Stomach (tissue), 9 donors: ENCODE measurements around the gene TENT4B. TPM values are rescaled to one million over a fixed set of nuclear protein-coding genes. Genes with fewer than 3 reads are reported as not detected.
A peak's percentile ranks its signal among the peaks of the same experiment; 100 is the strongest.
"Not testable (repeated sequence)": the region's sequence is repeated elsewhere in the genome, so short reads cannot be mapped to it uniquely, and the experiment has no call there.

Source experiments
- DNase-seq, 2 donors: peaks; one replicate each; pipeline versions ENCODE4 v3.0.0 to v3.0.0-alpha.2; 2013 to 2019
- H3K27ac ChIP-seq, 5 donors: fragments of 200-600 bp in 4 of 5; sonication (generic) in 4 of 5; one replicate each; pipeline ENCODE4 v1.5.1; 2013 to 2019; ENCODE audit warnings: mild to moderate bottlenecking in 1 of 5, moderate library complexity in 1 of 5
- H3K27me3 ChIP-seq, 3 donors: fragments of 200-600 bp; sonication (generic); one replicate each; pipeline ENCODE4 v1.5.1; 2017 to 2019; ENCODE audit warnings: mixed run types in 1 of 3
- H3K36me3 ChIP-seq, 4 donors: fragments of 200-600 bp; sonication (generic); 1 replicate in 3 of 4; 2 replicates in 1 of 4; pipeline ENCODE4 v1.5.1; 2016 to 2019
- H3K4me1 ChIP-seq, 4 donors: fragments of 200-600 bp; sonication (generic); one replicate each; pipeline ENCODE4 v1.5.1; 2016 to 2019
- H3K4me3 ChIP-seq, 4 donors: fragments of 200-600 bp; sonication (generic) in 3 of 4; one replicate each; pipeline ENCODE4 v1.5.1; 2016 to 2019; ENCODE audit warnings: mild to moderate bottlenecking in 1 of 4
- H3K9me3 ChIP-seq, 4 donors: fragments of 200-600 bp; sonication (generic); one replicate each; pipeline ENCODE4 v1.5.1; 2016 to 2019
- EP300 ChIP-seq: sonication (generic); formaldehyde crosslinking; IDR thresholded peaks from one replicate; pipeline ENCODE4 v1.6.1; 2017; ENCODE audit warnings: antibody characterized with exemption
- POLR2A ChIP-seq, 4 donors: fragments of 450-650 bp; IDR thresholded peaks; one replicate each; pipeline ENCODE4 v1.6.1; 2016; ENCODE audit warnings: antibody characterized with exemption in 4 of 4, control low read depth in 2 of 4, mild to moderate bottlenecking in 1 of 4, moderate library complexity in 1 of 4
- POLR2AphosphoS5 ChIP-seq, 3 donors: sonication (generic); formaldehyde crosslinking; IDR thresholded peaks; one replicate each; pipeline ENCODE4 v1.6.1; 2016; ENCODE audit warnings: antibody characterized with exemption in 3 of 3
- WGBS, 5 donors: extraction: QIAGEN DNeasy Blood & Tissue Kit in 3 of 5; methylation state at CpG; one replicate each; pipeline versions ENCODE4 v1.1.5 to v1.1.7; 2013 to 2018; 5-methylcytosine and 5-hydroxymethylcytosine counted together
- intact Hi-C: fragments of 100-400 bp; cut with DNase I; formaldehyde crosslinking; loops from one replicate; pipeline ENCODE4 v1.15.1; 2023; ENCODE audit warnings: low total_unique reads
- polyA plus RNA-seq, 3 donors: library from polyadenylated mRNA; stranded (reverse); fragments of 200-250 nt; gene quantifications; one replicate each; pipeline ENCODE4 v1.2.3, GENCODE V29; 2013
- total RNA-seq, 5 donors: library from RNA; depleted of rRNA; stranded (reverse); fragments of >200 nt; gene quantifications; one replicate each; pipeline versions ENCODE4 v1.1.0 to v1.2.3, GENCODE V29; 2014 to 2016
- TF ChIP-seq, protein P1 (sequence below), 7 experiments: fragments of 450-650 bp in 4 of 7; fragments of 200-600 bp in 3 of 7; sonication (generic) in 3 of 7; IDR thresholded peaks; one replicate each; pipeline ENCODE4 v1.5.1; 2016 to 2019; ENCODE audit warnings: antibody characterized with exemption in 7 of 7, control low read depth in 2 of 7, mild to moderate bottlenecking in 1 of 7
- donor health status: healthy with polysubstance abuse.
- donor health status: Bipolar disorder and iron deficiency.
- donor health status: healthy.

Gene TENT4B
- total and polyA plus RNA-seq, 8 donors: 2.4 to 24.1 (median 8.3) TPM

DNA sequence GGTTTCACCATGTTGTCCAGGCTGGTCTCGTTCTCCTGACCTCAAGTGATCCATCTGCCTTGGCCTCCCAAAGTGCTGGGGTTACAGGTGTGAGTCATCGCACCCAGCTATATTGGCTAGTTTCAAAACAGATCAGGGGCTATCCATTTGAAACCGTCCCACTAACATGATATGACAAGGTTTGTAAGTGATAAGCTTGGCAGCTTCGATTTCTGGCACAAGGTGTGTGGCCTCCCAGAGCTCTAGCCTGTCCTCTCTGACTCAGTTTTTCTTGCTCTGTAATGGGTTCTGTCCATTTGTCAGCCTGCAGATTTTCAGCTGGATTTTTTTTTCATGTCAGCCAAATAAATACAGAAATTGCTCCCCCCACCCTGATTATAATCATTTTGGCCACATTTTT is 31.8 kb upstream of the TENT4B start:
- intact Hi-C loops: no loop called here
- DNase-seq: no peak
- TF ChIP-seq, protein P1, sequence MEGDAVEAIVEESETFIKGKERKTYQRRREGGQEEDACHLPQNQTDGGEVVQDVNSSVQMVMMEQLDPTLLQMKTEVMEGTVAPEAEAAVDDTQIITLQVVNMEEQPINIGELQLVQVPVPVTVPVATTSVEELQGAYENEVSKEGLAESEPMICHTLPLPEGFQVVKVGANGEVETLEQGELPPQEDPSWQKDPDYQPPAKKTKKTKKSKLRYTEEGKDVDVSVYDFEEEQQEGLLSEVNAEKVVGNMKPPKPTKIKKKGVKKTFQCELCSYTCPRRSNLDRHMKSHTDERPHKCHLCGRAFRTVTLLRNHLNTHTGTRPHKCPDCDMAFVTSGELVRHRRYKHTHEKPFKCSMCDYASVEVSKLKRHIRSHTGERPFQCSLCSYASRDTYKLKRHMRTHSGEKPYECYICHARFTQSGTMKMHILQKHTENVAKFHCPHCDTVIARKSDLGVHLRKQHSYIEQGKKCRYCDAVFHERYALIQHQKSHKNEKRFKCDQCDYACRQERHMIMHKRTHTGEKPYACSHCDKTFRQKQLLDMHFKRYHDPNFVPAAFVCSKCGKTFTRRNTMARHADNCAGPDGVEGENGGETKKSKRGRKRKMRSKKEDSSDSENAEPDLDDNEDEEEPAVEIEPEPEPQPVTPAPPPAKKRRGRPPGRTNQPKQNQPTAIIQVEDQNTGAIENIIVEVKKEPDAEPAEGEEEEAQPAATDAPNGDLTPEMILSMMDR (IDR thresholded peaks at IDR 0.05): no peak
- TF ChIP-seq POLR2A (IDR thresholded peaks at IDR 0.05): no peak
- no peak for TF ChIP-seq POLR2AphosphoS5 (IDR thresholded peaks at IDR 0.05)
- TF ChIP-seq EP300: no peak
- H3K9me3 ChIP-seq: no peaks in the 10 kb centered on the region
- no peaks in the 10 kb centered on the region for H3K36me3 ChIP-seq
- H3K4me1 ChIP-seq: no peaks in the 10 kb centered on the region
- no peaks in the 10 kb centered on the region for H3K27me3 ChIP-seq
- no peak overlapping the region for H3K27ac ChIP-seq
- no peak overlapping the region for H3K4me3 ChIP-seq
- WGBS, 5 donors: 57 to 77% (median 68%) methylated on average over 4 of the region's 4 CpGs

DNA sequence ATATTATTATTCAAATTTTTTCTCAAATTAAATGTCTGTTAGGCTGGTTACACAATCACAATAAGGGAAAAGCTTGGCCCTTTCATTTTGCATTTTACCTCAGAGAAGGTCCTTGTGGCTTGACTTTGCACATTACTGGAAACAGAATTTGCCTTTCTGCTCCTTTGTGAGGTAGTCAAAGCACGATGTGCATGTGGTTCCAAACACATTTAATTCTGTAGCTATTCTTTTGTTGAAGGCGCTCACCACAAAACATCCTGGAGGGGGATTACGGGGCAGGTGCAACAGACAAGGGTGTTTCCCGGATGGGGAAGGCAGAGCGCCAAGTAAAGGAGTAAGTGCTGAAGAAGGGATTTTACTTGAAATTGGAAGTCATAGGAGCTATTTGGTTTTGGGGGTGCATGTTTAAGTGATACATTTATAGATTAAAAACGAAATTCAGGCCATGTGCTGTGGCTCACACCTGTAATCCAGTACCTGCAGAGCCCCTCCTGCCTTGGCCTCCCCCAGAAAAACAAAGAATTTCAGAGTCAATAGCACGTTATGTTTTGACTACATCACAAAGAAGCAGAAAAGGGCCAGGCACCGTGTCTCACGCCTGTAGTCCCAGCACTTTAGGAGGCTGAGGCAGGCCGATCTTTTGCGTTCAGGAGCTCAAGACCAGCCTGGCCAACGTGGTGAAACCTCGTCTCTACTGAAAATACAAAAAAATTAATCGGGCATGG is 31.2 kb upstream of the TENT4B start:
- peak in 1 of 2 donors; percentile 17 for DNase-seq
- TF ChIP-seq POLR2A (IDR thresholded peaks at IDR 0.05) (no peak), POLR2AphosphoS5 (IDR thresholded peaks at IDR 0.05) (no peak), EP300 (no peak)
- TF ChIP-seq, protein P1 (IDR thresholded peaks at IDR 0.05): no peak
- Histone ChIP-seq H3K27ac (no peak overlapping the region), H3K27me3 (no peaks in the 10 kb centered on the region), H3K4me3 (no peak overlapping the region), H3K9me3 (no peaks in the 10 kb centered on the region), H3K4me1 (no peaks in the 10 kb centered on the region), H3K36me3 (no peaks in the 10 kb centered on the region)
- 63 to 74% (median 68%) methylated on average over 14 of the region's 14 CpGs for WGBS, 5 donors
- intact Hi-C loops: no loop called here

DNA sequence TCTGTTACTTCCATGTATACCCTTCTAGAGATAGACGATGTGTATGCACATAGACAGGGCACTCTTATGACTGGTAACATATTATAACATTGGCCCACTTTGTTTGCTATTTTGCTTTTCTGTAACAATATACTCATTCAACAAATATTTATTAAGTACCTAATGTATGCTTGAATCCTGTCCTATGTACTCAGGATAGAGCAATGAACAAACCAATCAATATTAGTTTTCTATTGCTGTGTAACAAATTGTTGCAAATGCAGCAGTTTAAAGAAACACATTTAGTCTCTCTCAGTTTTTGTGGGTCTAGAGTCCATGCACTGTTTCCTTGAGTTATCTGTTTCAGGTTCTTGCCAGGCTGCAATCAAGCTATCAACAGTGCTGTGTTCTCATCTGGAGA is 29.7 kb upstream of the TENT4B start:
- WGBS, 5 donors: 85 to 97% (median 87%) methylated on average over 1 of the region's 1 CpG
- intact Hi-C loops: no loop called here
- H3K4me1 ChIP-seq: no peaks in the 10 kb centered on the region
- no peak overlapping the region for H3K4me3 ChIP-seq
- DNase-seq: no peak
- no peak overlapping the region for H3K27ac ChIP-seq
- H3K36me3 ChIP-seq: no peaks in the 10 kb centered on the region
- no peaks in the 10 kb centered on the region for H3K27me3 ChIP-seq
- TF ChIP-seq EP300: no peak
- no peaks in the 10 kb centered on the region for H3K9me3 ChIP-seq

DNA sequence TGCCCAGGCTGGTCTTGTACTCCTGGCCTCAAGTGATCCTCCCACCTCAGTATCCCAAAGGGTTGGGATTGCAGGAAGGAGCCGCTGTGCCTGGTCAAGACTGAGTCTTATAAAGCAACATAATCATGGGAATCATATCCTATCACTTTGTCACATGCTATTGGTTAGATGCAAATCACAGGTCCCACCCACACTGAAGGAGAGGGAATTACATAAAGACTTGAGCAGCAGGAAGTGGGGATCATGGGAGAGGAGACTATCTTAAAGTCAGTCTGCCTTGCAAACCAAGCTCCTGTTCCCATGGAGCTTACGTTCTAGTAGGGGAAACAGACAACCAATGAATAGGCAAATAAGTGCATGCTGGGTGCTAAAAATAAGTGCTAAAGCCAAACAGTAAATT is 28.3 kb upstream of the TENT4B start:
- no peaks in the 10 kb centered on the region for H3K27me3 ChIP-seq
- no peaks in the 10 kb centered on the region for H3K36me3 ChIP-seq
- 92 to 96% (median 94%) methylated on average over 2 of the region's 2 CpGs for WGBS, 5 donors
- H3K4me1 ChIP-seq: no peaks in the 10 kb centered on the region
- no peak overlapping the region for H3K4me3 ChIP-seq
- H3K9me3 ChIP-seq: no peaks in the 10 kb centered on the region
- intact Hi-C loops: no loop called here
- no peak overlapping the region for H3K27ac ChIP-seq
- DNase-seq: no peak
- TF ChIP-seq, protein P1 (IDR thresholded peaks at IDR 0.05): no peak
- TF ChIP-seq POLR2AphosphoS5 (IDR thresholded peaks at IDR 0.05): no peak
- no peak for TF ChIP-seq EP300
- TF ChIP-seq POLR2A (IDR thresholded peaks at IDR 0.05): no peak

DNA sequence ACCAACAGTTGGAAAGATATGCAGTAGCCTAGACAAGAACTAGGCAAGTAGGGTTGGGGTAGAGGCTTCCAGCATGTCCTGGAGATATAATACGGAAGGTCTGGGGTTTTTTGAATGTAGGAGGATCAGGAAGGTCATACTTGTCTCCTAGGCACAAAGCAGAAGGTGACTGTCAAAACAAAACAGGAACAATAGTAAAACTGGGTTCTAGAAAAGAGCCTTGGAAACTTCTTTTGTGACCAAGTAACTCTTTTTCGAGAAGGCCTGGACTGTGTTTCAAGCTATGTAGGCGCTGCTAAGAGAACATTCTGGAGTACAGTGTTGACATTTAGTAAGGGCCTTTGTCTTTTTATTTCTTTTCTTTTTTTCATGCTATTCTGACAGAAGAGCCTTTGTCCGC is 26.9 kb upstream of the TENT4B start:
- intact Hi-C loops: no loop called here
- 83 to 93% (median 90%) methylated on average over 4 of the region's 4 CpGs for WGBS, 5 donors
- no peak overlapping the region for H3K27ac ChIP-seq
- TF ChIP-seq POLR2A (IDR thresholded peaks at IDR 0.05) (no peak), EP300 (no peak), POLR2AphosphoS5 (IDR thresholded peaks at IDR 0.05) (no peak)
- TF ChIP-seq, protein P1 (IDR thresholded peaks at IDR 0.05): no peak
- no peaks in the 10 kb centered on the region for H3K27me3 ChIP-seq
- DNase-seq: no peak
- no peaks in the 10 kb centered on the region for H3K4me1 ChIP-seq
- H3K36me3 ChIP-seq: no peaks in the 10 kb centered on the region
- no peak overlapping the region for H3K4me3 ChIP-seq
- no peaks in the 10 kb centered on the region for H3K9me3 ChIP-seq

DNA sequence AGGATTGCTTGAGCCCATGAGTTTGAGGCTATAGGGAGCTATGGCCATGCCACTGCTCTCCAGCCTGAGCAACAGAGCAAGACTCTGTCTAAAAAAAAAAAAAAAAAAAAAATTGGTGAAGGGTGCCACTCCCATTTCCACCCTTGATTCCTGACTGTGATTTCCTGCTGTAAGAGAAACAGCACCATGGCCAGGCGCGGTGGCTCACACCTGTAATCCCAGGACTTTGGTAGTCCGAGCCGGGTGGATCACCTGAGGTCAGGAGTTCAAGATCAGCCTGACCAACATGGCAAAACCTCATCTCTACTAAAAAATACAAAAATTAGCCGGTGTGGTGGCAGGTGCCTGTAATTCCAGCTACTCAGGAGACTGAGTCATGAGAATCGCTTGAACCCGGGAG is 20.5 kb upstream of the TENT4B start:
- H3K4me3 ChIP-seq, H3K9me3 ChIP-seq, DNase-seq, H3K36me3 ChIP-seq, intact Hi-C loops, H3K4me1 ChIP-seq, H3K27me3 ChIP-seq, H3K27ac ChIP-seq: not testable (repeated sequence)
- 76 to 82% (median 79%) methylated on average over 7 of the region's 7 CpGs for WGBS, 5 donors
